Peyer's patch (tissue), 4 donors: Measurements from ENCODE around the gene OAS3. TPM values are rescaled to one million over a fixed set of nuclear protein-coding genes. Genes with fewer than 3 reads are reported as not detected.
"Not testable (repeated sequence)": the region's sequence is repeated elsewhere in the genome, so short reads cannot be mapped to it uniquely, and the experiment has no call there.

Experiments
- DNase-seq, 3 donors: peaks; one replicate each; pipeline ENCODE4 v3.0.0-alpha.2; 2017 to 2019
- H3K27ac ChIP-seq, 4 donors: fragments of 200-600 bp; sonication (generic); one replicate each; pipeline ENCODE4 v1.5.1; 2016 to 2019
- H3K27me3 ChIP-seq, 2 donors: fragments of 200-600 bp; sonication (generic); one replicate each; pipeline ENCODE4 v1.5.1; 2019
- H3K36me3 ChIP-seq, 3 donors: fragments of 200-600 bp; sonication (generic); one replicate each; pipeline ENCODE4 v1.5.1; 2016 to 2019
- H3K4me1 ChIP-seq, 4 donors: fragments of 200-600 bp; sonication (generic); one replicate each; pipeline ENCODE4 v1.5.1; 2016 to 2019
- H3K4me3 ChIP-seq, 4 donors: fragments of 200-600 bp; sonication (generic); 1 replicate in 3 of 4; 2 replicates in 1 of 4; pipeline ENCODE4 v1.5.1; 2016 to 2019; ENCODE audit warnings: mild to moderate bottlenecking in 1 of 4
- H3K9me3 ChIP-seq, 4 donors: fragments of 200-600 bp; sonication (generic); one replicate each; pipeline ENCODE4 v1.5.1; 2016 to 2019; ENCODE audit warnings: mild to moderate bottlenecking in 1 of 4
- POLR2A ChIP-seq, 2 donors: fragments of 450-650 bp; IDR thresholded peaks; one replicate each; pipeline ENCODE4 v1.5.1; 2017; ENCODE audit warnings: antibody characterized with exemption in 2 of 2, mild to moderate bottlenecking in 2 of 2, moderate library complexity in 2 of 2
- total RNA-seq, 4 donors: library from RNA; depleted of rRNA; stranded (reverse); fragments of >200 nt; gene quantifications; one replicate each; pipeline ENCODE4 v1.1.0, GENCODE V29; 2016
- TF ChIP-seq, protein P1 (sequence below), 6 experiments: fragments of 450-650 bp in 4 of 6; fragments of 200-600 bp in 2 of 6; sonication (generic) in 1 of 6; IDR thresholded peaks; one replicate each; pipeline ENCODE4 v1.5.1; 2017 to 2019; ENCODE audit warnings: antibody characterized with exemption in 6 of 6, mild to moderate bottlenecking in 3 of 6, moderate library complexity in 1 of 6

Gene OAS3
- total RNA-seq, 4 donors from 2014 or later = 7.1 to 53.6 (median 16.7) TPM

DNA sequence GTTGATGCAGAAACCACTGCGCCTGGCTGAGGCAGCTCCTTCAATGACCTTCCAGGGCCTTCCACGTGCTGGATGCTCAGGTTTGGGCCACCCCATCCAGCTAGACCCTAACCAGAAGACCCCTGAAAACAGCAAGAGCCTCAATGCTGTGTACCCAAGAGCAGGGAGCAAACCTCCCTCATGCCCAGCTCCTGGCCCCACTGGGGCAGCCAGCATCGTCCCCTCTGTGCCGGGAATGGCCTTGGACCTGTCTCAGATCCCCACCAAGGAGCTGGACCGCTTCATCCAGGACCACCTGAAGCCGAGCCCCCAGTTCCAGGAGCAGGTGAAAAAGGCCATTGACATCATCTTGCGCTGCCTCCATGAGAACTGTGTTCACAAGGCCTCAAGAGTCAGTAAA lies 10.5 kb downstream of the OAS3 start:
- DNase-seq = no peak
- Histone ChIP-seq H3K36me3 (peaks cover 0 to 45% (median 0%) of the 10 kb centered on the region in 3 donors), H3K27me3 (no peaks in the 10 kb centered on the region), H3K27ac (no peak overlapping the region), H3K4me3 (no peak overlapping the region), H3K9me3 (no peaks in the 10 kb centered on the region), H3K4me1 (no peaks in the 10 kb centered on the region)
- no peak for TF ChIP-seq POLR2A (IDR thresholded peaks at IDR 0.05)

DNA sequence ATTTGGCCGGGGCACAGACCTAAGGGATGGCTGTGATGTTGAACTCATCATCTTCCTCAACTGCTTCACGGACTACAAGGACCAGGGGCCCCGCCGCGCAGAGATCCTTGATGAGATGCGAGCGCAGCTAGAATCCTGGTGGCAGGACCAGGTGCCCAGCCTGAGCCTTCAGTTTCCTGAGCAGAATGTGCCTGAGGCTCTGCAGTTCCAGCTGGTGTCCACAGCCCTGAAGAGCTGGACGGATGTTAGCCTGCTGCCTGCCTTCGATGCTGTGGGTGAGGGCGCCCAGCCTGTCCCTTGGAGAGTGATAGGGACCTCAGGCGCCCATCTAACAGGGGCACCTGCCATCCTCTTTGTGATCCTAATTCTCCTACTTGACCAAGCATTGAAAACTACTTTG lies 12.4 kb downstream of the OAS3 start:
- no peak for TF ChIP-seq POLR2A (IDR thresholded peaks at IDR 0.05)
- TF ChIP-seq, protein P1, sequence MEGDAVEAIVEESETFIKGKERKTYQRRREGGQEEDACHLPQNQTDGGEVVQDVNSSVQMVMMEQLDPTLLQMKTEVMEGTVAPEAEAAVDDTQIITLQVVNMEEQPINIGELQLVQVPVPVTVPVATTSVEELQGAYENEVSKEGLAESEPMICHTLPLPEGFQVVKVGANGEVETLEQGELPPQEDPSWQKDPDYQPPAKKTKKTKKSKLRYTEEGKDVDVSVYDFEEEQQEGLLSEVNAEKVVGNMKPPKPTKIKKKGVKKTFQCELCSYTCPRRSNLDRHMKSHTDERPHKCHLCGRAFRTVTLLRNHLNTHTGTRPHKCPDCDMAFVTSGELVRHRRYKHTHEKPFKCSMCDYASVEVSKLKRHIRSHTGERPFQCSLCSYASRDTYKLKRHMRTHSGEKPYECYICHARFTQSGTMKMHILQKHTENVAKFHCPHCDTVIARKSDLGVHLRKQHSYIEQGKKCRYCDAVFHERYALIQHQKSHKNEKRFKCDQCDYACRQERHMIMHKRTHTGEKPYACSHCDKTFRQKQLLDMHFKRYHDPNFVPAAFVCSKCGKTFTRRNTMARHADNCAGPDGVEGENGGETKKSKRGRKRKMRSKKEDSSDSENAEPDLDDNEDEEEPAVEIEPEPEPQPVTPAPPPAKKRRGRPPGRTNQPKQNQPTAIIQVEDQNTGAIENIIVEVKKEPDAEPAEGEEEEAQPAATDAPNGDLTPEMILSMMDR (IDR thresholded peaks at IDR 0.05) = no peak
- Histone ChIP-seq H3K36me3 (peaks cover 0 to 32% (median 0%) of the 10 kb centered on the region in 3 donors), H3K4me3 (no peak overlapping the region), H3K4me1 (no peaks in the 10 kb centered on the region), H3K9me3 (no peaks in the 10 kb centered on the region), H3K27me3 (no peaks in the 10 kb centered on the region), H3K27ac (no peak overlapping the region)
- DNase-seq = no peak

DNA sequence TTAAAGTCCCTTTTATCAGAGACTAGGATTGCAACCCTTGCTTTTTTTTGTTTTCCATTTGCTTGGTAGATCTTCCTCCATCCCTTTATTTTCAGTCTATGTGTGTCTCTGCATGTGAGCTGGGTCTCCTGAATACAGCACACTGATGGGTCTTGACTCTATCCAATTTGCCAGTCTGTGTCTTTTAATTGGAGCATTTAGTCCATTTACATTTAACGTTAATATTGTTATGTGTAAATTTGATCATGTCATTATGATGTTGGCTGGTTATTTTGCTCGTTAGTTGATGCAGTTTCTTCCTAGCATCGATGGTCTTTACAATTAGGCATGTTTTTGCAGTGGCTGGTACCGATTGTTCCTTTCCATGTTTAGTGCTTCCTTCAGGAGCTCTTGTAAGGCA lies 18.9 kb downstream of the OAS3 start:
- H3K27ac ChIP-seq, H3K27me3 ChIP-seq, DNase-seq, H3K4me1 ChIP-seq, H3K4me3 ChIP-seq, H3K9me3 ChIP-seq: not testable (repeated sequence)
- H3K36me3 ChIP-seq = peaks cover 0 to 19% (median 0%) of the 10 kb centered on the region in 3 donors

DNA sequence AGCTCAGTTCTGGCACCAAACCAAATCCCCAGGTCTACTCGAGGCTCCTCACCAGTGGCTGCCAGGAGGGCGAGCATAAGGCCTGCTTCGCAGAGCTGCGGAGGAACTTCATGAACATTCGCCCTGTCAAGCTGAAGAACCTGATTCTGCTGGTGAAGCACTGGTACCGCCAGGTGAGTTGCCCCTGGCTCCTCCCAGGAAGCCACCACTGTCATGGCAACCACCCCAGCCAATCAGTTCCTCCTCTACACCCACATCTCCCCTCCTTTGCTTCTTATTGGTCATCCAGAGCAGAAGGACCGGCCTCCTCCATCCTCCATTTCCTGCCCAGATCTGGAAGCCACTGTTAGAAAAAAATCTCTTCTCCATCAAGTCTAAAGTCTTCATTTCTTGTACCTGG lies 22.8 kb downstream of the OAS3 start:
- H3K27ac ChIP-seq = no peak overlapping the region
- H3K9me3 ChIP-seq = no peaks in the 10 kb centered on the region
- TF ChIP-seq, protein P1 (IDR thresholded peaks at IDR 0.05) = no peak
- no peak for TF ChIP-seq POLR2A (IDR thresholded peaks at IDR 0.05)
- no peaks in the 10 kb centered on the region for H3K4me1 ChIP-seq
- DNase-seq = no peak
- peaks cover 0 to 46% (median 0%) of the 10 kb centered on the region in 3 donors for H3K36me3 ChIP-seq
- no peaks in the 10 kb centered on the region for H3K27me3 ChIP-seq
- no peak overlapping the region for H3K4me3 ChIP-seq

DNA sequence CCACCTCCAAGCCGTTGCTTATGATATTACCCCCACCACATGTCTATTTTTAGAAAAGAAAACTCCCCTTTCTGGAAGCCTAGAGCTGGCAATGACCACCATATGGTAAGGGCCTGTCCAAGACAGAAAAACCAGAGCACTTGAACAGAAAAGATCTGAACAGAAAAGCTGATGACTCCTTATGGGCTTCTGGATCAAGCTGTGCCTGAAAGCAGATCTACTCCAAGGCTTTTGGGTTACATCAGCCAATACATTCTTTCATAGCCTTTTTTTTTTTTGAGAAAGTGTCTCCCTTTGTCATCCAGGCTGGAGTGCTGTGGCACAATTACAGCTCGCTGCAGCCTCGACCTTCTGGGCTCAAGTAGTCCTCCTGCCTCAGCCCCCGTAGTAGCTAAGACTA lies 23.3 kb downstream of the OAS3 start:
- no peak overlapping the region for H3K27ac ChIP-seq
- H3K9me3 ChIP-seq = no peaks in the 10 kb centered on the region
- no peaks in the 10 kb centered on the region for H3K27me3 ChIP-seq
- no peak for DNase-seq
- no peak for TF ChIP-seq POLR2A (IDR thresholded peaks at IDR 0.05)
- TF ChIP-seq, protein P1 (IDR thresholded peaks at IDR 0.05) = no peak
- no peak overlapping the region for H3K4me3 ChIP-seq
- H3K4me1 ChIP-seq = no peaks in the 10 kb centered on the region
- H3K36me3 ChIP-seq = peaks cover 0 to 51% (median 0%) of the 10 kb centered on the region in 3 donors

DNA sequence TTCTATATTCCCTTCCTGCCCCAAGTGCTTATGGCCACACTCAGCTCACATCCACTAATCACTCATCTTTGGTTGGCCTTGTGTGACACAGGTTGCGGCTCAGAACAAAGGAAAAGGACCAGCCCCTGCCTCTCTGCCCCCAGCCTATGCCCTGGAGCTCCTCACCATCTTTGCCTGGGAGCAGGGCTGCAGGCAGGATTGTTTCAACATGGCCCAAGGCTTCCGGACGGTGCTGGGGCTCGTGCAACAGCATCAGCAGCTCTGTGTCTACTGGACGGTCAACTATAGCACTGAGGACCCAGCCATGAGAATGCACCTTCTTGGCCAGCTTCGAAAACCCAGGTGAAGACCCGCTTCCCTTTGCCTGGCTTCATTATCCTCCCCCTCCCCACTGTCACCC lies 24.3 kb downstream of the OAS3 start:
- DNase-seq = no peak
- Histone ChIP-seq H3K27me3 (no peaks in the 10 kb centered on the region), H3K36me3 (peaks cover 0 to 56% (median 0%) of the 10 kb centered on the region in 3 donors), H3K9me3 (no peaks in the 10 kb centered on the region), H3K27ac (no peak overlapping the region), H3K4me1 (no peaks in the 10 kb centered on the region), H3K4me3 (no peak overlapping the region)
- no peak for TF ChIP-seq POLR2A (IDR thresholded peaks at IDR 0.05)
- TF ChIP-seq, protein P1 (IDR thresholded peaks at IDR 0.05) = no peak

DNA sequence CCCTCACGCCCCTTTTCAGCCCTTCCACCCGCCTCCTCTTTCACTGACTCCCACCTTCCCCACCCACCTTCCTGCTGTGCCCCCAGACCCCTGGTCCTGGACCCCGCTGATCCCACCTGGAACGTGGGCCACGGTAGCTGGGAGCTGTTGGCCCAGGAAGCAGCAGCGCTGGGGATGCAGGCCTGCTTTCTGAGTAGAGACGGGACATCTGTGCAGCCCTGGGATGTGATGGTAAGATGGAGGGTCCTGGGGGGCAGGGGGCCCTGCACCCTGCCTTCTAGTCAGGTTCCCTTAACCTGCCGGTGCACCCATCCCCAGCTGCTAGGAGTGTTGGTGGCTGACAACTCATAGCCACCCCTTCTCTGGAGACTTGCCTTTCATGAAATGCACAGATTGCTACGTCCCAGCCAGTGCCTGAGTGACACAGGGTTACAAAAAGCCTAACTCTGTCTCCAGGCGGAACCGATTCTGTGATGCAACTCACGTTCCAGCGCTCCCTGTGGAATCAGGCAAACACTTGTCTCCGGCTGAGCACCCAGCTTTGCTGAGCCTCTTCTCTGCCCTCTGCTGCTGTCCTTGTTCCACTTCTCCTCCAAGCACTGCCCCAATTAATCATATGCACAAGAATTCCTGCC lies 25.1 kb downstream of the OAS3 start:
- peaks cover 0 to 64% (median 0%) of the 10 kb centered on the region in 3 donors for H3K36me3 ChIP-seq
- no peak overlapping the region for H3K27ac ChIP-seq
- no peaks in the 10 kb centered on the region for H3K27me3 ChIP-seq
- DNase-seq = no peak
- H3K4me3 ChIP-seq = no peak overlapping the region
- no peaks in the 10 kb centered on the region for H3K4me1 ChIP-seq
- TF ChIP-seq, protein P1 (IDR thresholded peaks at IDR 0.05) = no peak
- TF ChIP-seq POLR2A (IDR thresholded peaks at IDR 0.05) = no peak
- no peaks in the 10 kb centered on the region for H3K9me3 ChIP-seq
